A549 (cell line): Measurements from ENCODE around the gene KRT84. TPM values are rescaled to one million over a fixed set of nuclear protein-coding genes. Genes with fewer than 3 reads are reported as not detected.

Source experiments
- ATAC-seq, 2 experiments: fragments of 200-7000 bp in 1 of 2; fragments of >200 bp in 1 of 2; cut with Nextera tagmentation in 1 of 2; cut with Tn5 transposase in 1 of 2; 3 replicates each; pipeline versions ENCODE4 v1.8.0 to v1.9.1; 2018 to 2020; ENCODE audit warnings: mild to moderate bottlenecking in 1 of 2, moderate library complexity in 1 of 2
- CTCF ChIA-PET: fragments of 300-600 bp; sonication (Branson Sonifier 250); formaldehyde crosslinking; extraction: SDS; loops from one replicate; lab custom pipeline; 2021; ENCODE audit warnings: antibody characterized with exemption, inconsistent platforms; lab: Yijun Ruan, JAX
- POLR2A ChIA-PET: fragments of 350-600 bp; formaldehyde crosslinking; extraction: SDS; loops from one replicate; lab custom pipeline; 2021; ENCODE audit warnings: antibody characterized with exemption, inconsistent platforms; lab: Yijun Ruan, JAX
- DNase-seq, 2 experiments: peaks; one replicate each; pipeline versions ENCODE4 v3.0.0 to v3.0.0-alpha.2; 2011 to 2016; ENCODE audit warnings: low read depth in 1 of 2, low spot score in 1 of 2
- FAIRE-seq: peaks from 2 replicates; lab custom pipeline; 2011; peaks lifted over from hg19 to GRCh38; lab: Jason Lieb, UNC
- H3K27ac ChIP-seq, 2 experiments: fragments of >200 bp; sonication (Bioruptor Twin); formaldehyde crosslinking; 3 replicates each; pipeline ENCODE4 v1.5.1; 2016 to 2017
- H3K4me1 ChIP-seq: fragments of >200 bp; sonication (Bioruptor Twin); formaldehyde crosslinking; 3 replicates; pipeline ENCODE4 v1.6.1; 2016
- H3K4me2 ChIP-seq: fragments of >200 bp; sonication (Bioruptor Twin); formaldehyde crosslinking; 3 replicates; pipeline ENCODE4 v1.6.1; 2016
- H3K4me3 ChIP-seq: fragments of >200 bp; sonication (Bioruptor Twin); formaldehyde crosslinking; 3 replicates; pipeline ENCODE4 v1.5.1; 2016
- H3K9me3 ChIP-seq: fragments of >200 bp; sonication (Bioruptor Twin); formaldehyde crosslinking; 3 replicates; pipeline ENCODE4 v1.6.1; 2016
- CTCF ChIP-seq: fragments of >200 bp; sonication (Bioruptor Twin); formaldehyde crosslinking; IDR thresholded peaks from 3 replicates; pipeline ENCODE4 v1.5.1; 2016
- EHF ChIP-seq: fragments of 250-450 bp; sonication (Bioruptor Pico); IDR thresholded peaks from 2 replicates; pipeline ENCODE4 v1.5.0; 2020; ENCODE audit warnings: mild to moderate bottlenecking
- EP300 ChIP-seq, 2 experiments: fragments of >200 bp; sonication (Bioruptor Twin); formaldehyde crosslinking; IDR thresholded peaks; 2 replicates in 1 of 2; 3 replicates in 1 of 2; pipeline ENCODE4 v1.6.1; 2016 to 2017
- FOSB ChIP-seq: fragments of 250-450 bp; sonication (Bioruptor Pico); IDR thresholded peaks from 2 replicates; pipeline ENCODE4 v1.5.0; 2020; ENCODE audit warnings: mild to moderate bottlenecking, moderate library complexity
- HDAC2 ChIP-seq: fragments of 200-600 bp; sonication (generic); IDR thresholded peaks from 2 replicates; pipeline ENCODE4 v1.6.1; 2016
- HES2 ChIP-seq: fragments of >200 bp; sonication (Bioruptor Twin); formaldehyde crosslinking; IDR thresholded peaks from 2 replicates; pipeline ENCODE4 v1.6.1; 2016
- HMGXB4 ChIP-seq: fragments of 250-450 bp; sonication (Bioruptor Pico); IDR thresholded peaks from 2 replicates; pipeline ENCODE4 v1.5.0; 2021; ENCODE audit warnings: mild to moderate bottlenecking, moderate library complexity, borderline replicate concordance
- HOXA7 ChIP-seq: fragments of 250-450 bp; sonication (Bioruptor Pico); IDR thresholded peaks from 2 replicates; pipeline ENCODE4 v1.5.0; 2020; ENCODE audit warnings: mild to moderate bottlenecking, moderate library complexity
- MAX ChIP-seq: IDR thresholded peaks from 2 replicates; pipeline ENCODE4 v1.6.1; 2012
- MAZ ChIP-seq: fragments of 150-350 bp; IDR thresholded peaks from 2 replicates; pipeline ENCODE4 v1.6.1; 2014; ENCODE audit warnings: antibody characterized with exemption, low read depth, low read length, borderline replicate concordance
- NR3C1 ChIP-seq: fragments of >200 bp; sonication (Bioruptor Twin); formaldehyde crosslinking; IDR thresholded peaks from 3 replicates; pipeline ENCODE4 v1.6.1; 2017
- POLR2A ChIP-seq: IDR thresholded peaks from 2 replicates; pipeline ENCODE4 v1.6.1; 2012; ENCODE audit warnings: mild to moderate bottlenecking, low read length
- POLR2AphosphoS2 ChIP-seq: conservative IDR thresholded peaks from 2 replicates; pipeline ENCODE4 v1.6.1; 2012; ENCODE audit warnings: low read length, improper control_type of control experiment, inconsistent platforms
- RARB ChIP-seq: fragments of 250-450 bp; sonication (Bioruptor Pico); IDR thresholded peaks from 2 replicates; pipeline ENCODE4 v1.8.0; 2021; ENCODE audit warnings: mild to moderate bottlenecking, moderate library complexity
- REST ChIP-seq: fragments of 200-600 bp; sonication (generic); IDR thresholded peaks from 2 replicates; pipeline ENCODE4 v1.6.1; 2016; ENCODE audit warnings: antibody characterized with exemption, mild to moderate bottlenecking, moderate library complexity
- RNF2 ChIP-seq: fragments of 200-600 bp; sonication (generic); IDR thresholded peaks from 2 replicates; pipeline ENCODE4 v1.6.1; 2016; ENCODE audit warnings: low read depth, mild to moderate bottlenecking, antibody characterized with exemption, moderate library complexity, borderline replicate concordance
- SMC3 ChIP-seq: fragments of >200 bp; sonication (Bioruptor Twin); formaldehyde crosslinking; IDR thresholded peaks from 3 replicates; pipeline ENCODE4 v1.6.1; 2018; ENCODE audit warnings: inconsistent platforms
- TFCP2L1 ChIP-seq: fragments of 250-450 bp; sonication (Bioruptor Pico); IDR thresholded peaks from 2 replicates; pipeline ENCODE4 v1.5.0; 2021; ENCODE audit warnings: mild to moderate bottlenecking
- TP53 ChIP-seq: fragments of 250-450 bp; sonication (Bioruptor Pico); IDR thresholded peaks from 2 replicates; pipeline ENCODE4 v1.5.0; 2021; ENCODE audit warnings: mild to moderate bottlenecking, moderate library complexity
- ZC3H11A ChIP-seq: fragments of 450-650 bp; IDR thresholded peaks from 2 replicates; pipeline ENCODE4 v1.6.1; 2014; ENCODE audit warnings: antibody characterized with exemption, mild to moderate bottlenecking
- ZNF302 ChIP-seq: fragments of 250-450 bp; sonication (Bioruptor Pico); IDR thresholded peaks from 2 replicates; pipeline ENCODE4 v1.9.0; 2021; ENCODE audit warnings: inconsistent platforms, mild to moderate bottlenecking, moderate library complexity
- WGBS: methylation state at CpG from one replicate; pipeline ENCODE4 v1.1.6; 2017; ENCODE audit errors: missing lambda C conversion rate; 5-methylcytosine and 5-hydroxymethylcytosine counted together
- polyA plus RNA-seq, 4 experiments: library from polyadenylated mRNA; depleted of rRNA in 3 of 4; stranded (reverse); fragments of >200 nt; fragmentation: RNase III in 1 of 4; extraction: RNeasy Plus Mini Kit Qiagen cat#74134 plus additional on column Dnase treatment in 1 of 4; gene quantifications; 2 replicates in 3 of 4; 3 replicates in 1 of 4; pipeline ENCODE4 v1.2.3, GENCODE V29; 2011 to 2017
- TF ChIP-seq, protein P1 (sequence below): IDR thresholded peaks from 2 replicates; pipeline ENCODE4 v1.6.1; 2012
- TF ChIP-seq, protein P2 (sequence below): fragments of 250-450 bp; sonication (Bioruptor Pico); IDR thresholded peaks from 2 replicates; pipeline ENCODE4 v1.5.0; 2020; ENCODE audit warnings: low read depth, mild to moderate bottlenecking, moderate library complexity

KRT84 gene
- polyA plus RNA-seq, 2 of the 4 experiments (the other 2 are of a cell fraction), result not detected

DNA sequence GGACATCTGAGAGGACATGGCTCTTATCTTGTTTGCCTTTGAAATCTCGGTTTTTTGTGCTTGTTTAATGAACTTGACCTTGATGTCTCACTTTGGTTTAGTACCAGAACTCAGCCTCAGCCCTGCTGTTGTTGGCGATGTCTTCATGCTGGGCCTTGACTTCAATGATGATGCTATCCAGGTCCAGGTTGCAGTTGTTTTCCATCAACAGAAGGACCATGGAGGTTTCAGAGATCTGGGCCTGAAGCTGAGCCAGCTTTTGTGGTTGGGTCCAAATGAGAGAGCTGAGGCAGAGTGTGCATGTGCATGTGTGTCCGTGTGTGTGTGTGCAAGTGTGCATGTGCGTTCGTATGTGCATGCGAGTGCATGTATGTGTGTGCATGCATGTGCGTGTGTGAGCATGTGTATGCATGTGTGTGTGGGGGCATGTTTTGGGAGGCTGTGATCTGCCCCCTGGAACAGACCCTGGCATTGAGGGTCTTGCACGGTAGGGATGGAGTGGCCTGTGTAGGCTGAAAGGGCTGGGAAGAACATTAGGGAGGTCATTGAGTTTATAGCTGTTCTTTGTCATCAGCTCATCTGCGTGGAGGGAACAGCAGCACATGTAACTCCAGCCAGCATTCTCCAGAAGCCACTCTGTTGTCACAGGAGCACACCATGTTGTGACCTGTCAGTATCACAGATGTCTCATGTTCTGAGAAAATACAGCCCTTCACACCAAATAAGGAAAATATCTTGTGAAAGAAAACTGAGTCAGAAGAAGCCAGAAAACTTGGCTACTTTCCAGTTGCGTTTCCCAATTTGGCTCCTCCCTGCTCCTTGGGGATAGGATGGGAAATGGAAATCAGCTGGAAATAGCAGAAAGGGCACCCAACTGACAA is 30.7 kb upstream of the KRT84 start:
- Histone ChIP-seq H3K4me3 (no peak overlapping the region), H3K4me1 (peaks cover 29% of the 10 kb centered on the region), H3K9me3 (no peaks in the 10 kb centered on the region), H3K27ac (peak overlapping the region in 1 of 2 experiments; percentile 17; a peak in 1 of 6 replicates), H3K4me2 (0 out of 3 replicates have a peak overlapping the region, but pooled peaks have one; percentile 8)
- WGBS, result 64% methylated on average over 10 of the region's 10 CpGs
- ChIA-PET CTCF (interaction anchor here (1.0 to 1.6 kb wide), 6 partner anchors 10 to 92 kb away, joined by 3 to 6 read pairs (median 4); partner anchors contain the start of gene KRT75), POLR2A (no interaction called here)
- FAIRE-seq, result no peak
- 0 out of 6 replicates have a peak, but pooled peaks of 1 of the 2 experiments have one; percentile 51 for ATAC-seq
- peak in 1 of 2 experiments; percentile 56 for DNase-seq
- no peak for TF ChIP-seq ZNF302 (CRISPR knock-in tag)
- TF ChIP-seq POLR2AphosphoS2, result no peak
- no peak for TF ChIP-seq HMGXB4
- TF ChIP-seq HES2, result no peak
- TF ChIP-seq EHF (CRISPR knock-in tag), result no peak
- no peak for TF ChIP-seq ZC3H11A
- TF ChIP-seq NR3C1, result no peak
- no peak for TF ChIP-seq CTCF
- TF ChIP-seq RNF2, result no peak
- TF ChIP-seq EP300 (IDR thresholded peaks at IDR 0.05), result no peak
- no peak for TF ChIP-seq SMC3
- TF ChIP-seq HDAC2, result no peak

DNA sequence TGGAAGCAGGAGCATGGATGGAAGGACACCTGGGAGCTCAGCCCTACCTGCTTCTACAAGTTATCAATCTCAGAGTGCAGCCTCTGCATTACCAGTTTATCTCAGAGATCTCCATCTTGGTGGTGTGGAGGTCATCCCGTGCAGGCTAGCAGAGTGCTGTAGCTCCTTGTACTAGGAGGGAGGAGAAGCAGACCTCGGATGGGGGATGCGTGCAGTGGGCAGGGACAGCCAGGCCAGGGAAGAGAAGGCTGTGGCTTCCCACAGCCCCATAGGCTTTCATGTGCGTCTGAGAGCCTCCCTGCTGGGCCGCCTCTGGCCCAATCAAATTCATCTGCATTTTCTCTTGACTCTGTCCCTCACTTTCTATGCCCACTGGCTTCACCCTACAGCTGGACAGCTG is 29.5 kb upstream of the KRT84 start:
- POLR2A ChIA-PET, result no interaction called here
- FAIRE-seq (no peak), DNase-seq (no peak), ATAC-seq (no peak)
- 0 out of 6 replicates have a peak overlapping the region, but pooled peaks of 1 of the 2 experiments have one; percentile 3 for H3K27ac ChIP-seq
- H3K9me3 ChIP-seq, result no peaks in the 10 kb centered on the region
- CTCF ChIA-PET, result interaction anchor here (1.4 to 3.1 kb wide), 4 partner anchors 19 to 275 kb away, joined by 3 to 12 read pairs (median 6); partner anchors contain the start of gene KRT75
- TF ChIP-seq ZNF302 (CRISPR knock-in tag) (no peak), HOXA7 (CRISPR knock-in tag) (no peak), MAZ (no peak), FOSB (no peak), HES2 (no peak), REST (no peak), ZC3H11A (no peak), RARB (CRISPR knock-in tag) (no peak), POLR2A (no peak), TFCP2L1 (CRISPR knock-in tag) (no peak), MAX (no peak), TP53 (CRISPR knock-in tag) (no peak)
- TF ChIP-seq, protein P1, sequence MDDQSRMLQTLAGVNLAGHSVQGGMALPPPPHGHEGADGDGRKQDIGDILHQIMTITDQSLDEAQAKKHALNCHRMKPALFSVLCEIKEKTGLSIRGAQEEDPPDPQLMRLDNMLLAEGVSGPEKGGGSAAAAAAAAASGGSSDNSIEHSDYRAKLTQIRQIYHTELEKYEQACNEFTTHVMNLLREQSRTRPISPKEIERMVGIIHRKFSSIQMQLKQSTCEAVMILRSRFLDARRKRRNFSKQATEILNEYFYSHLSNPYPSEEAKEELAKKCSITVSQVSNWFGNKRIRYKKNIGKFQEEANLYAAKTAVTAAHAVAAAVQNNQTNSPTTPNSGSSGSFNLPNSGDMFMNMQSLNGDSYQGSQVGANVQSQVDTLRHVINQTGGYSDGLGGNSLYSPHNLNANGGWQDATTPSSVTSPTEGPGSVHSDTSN, result no peak
- TF ChIP-seq, protein P2, sequence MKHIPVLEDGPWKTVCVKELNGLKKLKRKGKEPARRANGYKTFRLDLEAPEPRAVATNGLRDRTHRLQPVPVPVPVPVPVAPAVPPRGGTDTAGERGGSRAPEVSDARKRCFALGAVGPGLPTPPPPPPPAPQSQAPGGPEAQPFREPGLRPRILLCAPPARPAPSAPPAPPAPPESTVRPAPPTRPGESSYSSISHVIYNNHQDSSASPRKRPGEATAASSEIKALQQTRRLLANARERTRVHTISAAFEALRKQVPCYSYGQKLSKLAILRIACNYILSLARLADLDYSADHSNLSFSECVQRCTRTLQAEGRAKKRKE (CRISPR knock-in tag), result no peak
- no peak overlapping the region for H3K4me3 ChIP-seq
- peaks cover 29% of the 10 kb centered on the region for H3K4me1 ChIP-seq
- no peak overlapping the region for H3K4me2 ChIP-seq
- WGBS, result 85% methylated on average over 5 of the region's 5 CpGs
